Right lobe of liver (tissue), 4 donors: Measurements from ENCODE around the gene CHST15.

Source experiments
- CTCF ChIP-seq, 4 donors: fragments of 200-600 bp in 3 of 4; fragments of 450-650 bp in 1 of 4; IDR thresholded peaks; one replicate each; pipeline versions ENCODE4 v1.5.1 to v1.8.0; 2016 to 2022; ENCODE audit warnings: antibody characterized with exemption in 4 of 4, mild to moderate bottlenecking in 2 of 4
- POLR2A ChIP-seq: fragments of 450-650 bp; IDR thresholded peaks from one replicate; pipeline ENCODE4 v1.6.1; 2017; ENCODE audit warnings: antibody characterized with exemption, mild to moderate bottlenecking
- donor health status: DM: no; HTN: no; CAD: no.
- donor health status: DM: no; HTN: no; CAD: no.
- donor health status: DM: no; HTN: yes; CAD: no.

DNA sequence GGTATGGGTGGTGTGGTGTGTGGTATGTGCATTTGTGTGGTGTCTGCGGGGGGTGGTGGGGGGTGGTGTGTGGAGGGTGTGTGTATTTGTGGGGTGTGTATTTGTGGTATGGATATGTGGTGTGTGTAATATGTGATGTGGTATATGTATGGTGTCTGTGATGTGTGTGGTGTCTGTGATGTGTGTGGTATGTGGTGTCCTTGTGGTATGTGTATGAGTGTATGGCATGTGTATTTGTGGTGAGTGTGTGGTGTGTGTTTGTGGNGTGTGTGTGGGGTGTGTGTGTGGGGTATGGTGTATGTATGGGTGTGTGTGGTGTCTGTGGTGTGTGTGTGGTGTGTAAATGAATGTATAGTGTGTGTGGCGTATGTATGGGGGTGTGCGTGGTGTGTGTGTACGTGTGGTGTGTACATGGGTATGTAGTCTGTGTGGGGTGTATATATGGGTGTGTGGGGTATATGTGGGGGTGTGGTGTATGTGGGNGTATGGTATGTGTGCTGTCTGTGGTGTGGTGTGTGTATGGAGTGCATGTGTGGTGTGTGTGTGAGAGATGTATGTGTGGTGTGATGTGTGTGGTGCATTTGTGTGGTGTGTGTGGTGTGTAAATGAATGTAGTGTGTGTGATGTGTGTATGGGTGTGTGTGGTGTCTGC, 27.1 kb upstream of the CHST15 start:
- TF ChIP-seq CTCF (IDR thresholded peaks at IDR 0.05) (no peak), POLR2A (no peak)
